ENCODE measurements around the gene ABCB6.
A peak's percentile ranks its signal among the peaks of the same experiment; 100 is the strongest.
"Not testable (repeated sequence)": the region's sequence is repeated elsewhere in the genome, so short reads cannot be mapped to it uniquely, and the experiment has no call there.

Gene ABCB6

GRCh38 chr2:219213026-219213415, 5.7 kb downstream of the ABCB6 start:
- no peak for DNase-seq

GRCh38 chr2:219210886-219211362, 7.8 kb downstream of the ABCB6 start:
- no peak for DNase-seq

- DNase-seq = no peak
Measured at GRCh38 chr2:219210196-219210885, 8.4 kb downstream of the ABCB6 start.

GRCh38 chr2:219209236-219210195, 9.2 kb downstream of the ABCB6 start:
- no peak for DNase-seq

GRCh38 chr2:219207884-219208740, 10.6 kb downstream of the ABCB6 start:
- DNase-seq = no peak

- no peak for DNase-seq
Measured at GRCh38 chr2:219207134-219207883, 11.4 kb downstream of the ABCB6 start.

- DNase-seq = peak; percentile 59
Measured at GRCh38 chr2:219206328-219207133, 12.2 kb downstream of the ABCB6 start, which contains the start of gene ZFAND2B. Gene ZFAND2B, plus strand, starts transcription at chr2:219206782. Its CDS starts 206 bp downstream, at chr2:219206988.

- DNase-seq = no peak
Measured at GRCh38 chr2:219205981-219206327, 12.8 kb downstream of the ABCB6 start.

- DNase-seq = no peak
Measured at GRCh38 chr2:219205165-219205538, 13.6 kb downstream of the ABCB6 start.

- DNase-seq = no peak
Measured at GRCh38 chr2:219204425-219205164, 14.2 kb downstream of the ABCB6 start.

- DNase-seq = not testable (repeated sequence)
Measured at GRCh38 chr2:219201331-219201730, 17.4 kb downstream of the ABCB6 start.

- DNase-seq = not testable (repeated sequence)
Measured at GRCh38 chr2:219200502-219201326, 18.0 kb downstream of the ABCB6 start.

GRCh38 chr2:219199470-219200211, 19.1 kb downstream of the ABCB6 start:
- DNase-seq = no peak

GRCh38 chr2:219198974-219199373, 19.8 kb downstream of the ABCB6 start:
- no peak for DNase-seq

- DNase-seq = no peak
Measured at GRCh38 chr2:219197388-219197787, 21.4 kb downstream of the ABCB6 start.

GRCh38 chr2:219186754-219187456, 31.9 kb downstream of the ABCB6 start:
- DNase-seq = no peak

GRCh38 chr2:219184121-219184520, 34.6 kb downstream of the ABCB6 start:
- DNase-seq = no peak

- no peak for DNase-seq
Measured at GRCh38 chr2:219183151-219183772, 35.5 kb downstream of the ABCB6 start.
